ENCODE measurements around the gene TTLL10. TPM values are rescaled to one million over a fixed set of nuclear protein-coding genes. Genes with fewer than 3 reads are reported as not detected.

The TTLL10 gene
- total RNA-seq, 2 experiments from 2014 or later = not detected

GRCh38 chr1:1199141-1199960, 25.7 kb downstream of the TTLL10 start:
- ChIA-PET POLR2A (interaction anchor here (0.6 to 1.8 kb wide), 2 partner anchors 9 to 230 kb away, joined by 4 read pairs; no protein-coding TSS in a partner anchor), CTCF (no interaction called here)

- ChIA-PET POLR2A (interaction anchor here (0.6 to 1.3 kb wide), 2 partner anchors 13 to 229 kb away, joined by 3 to 4 read pairs; no protein-coding TSS in a partner anchor), CTCF (interaction anchor here (0.5 to 0.8 kb wide), 2 partner anchors 78 to 1112 kb away, joined by 3 read pairs; no protein-coding TSS in a partner anchor)
These were observed 26.5 kb downstream of the TTLL10 start for GRCh38 chr1:1199961-1200875.

- CTCF ChIA-PET = interaction anchor here (0.8 kb wide), 1 partner anchor 78 kb away, joined by 3 read pairs; no protein-coding TSS in a partner anchor
- POLR2A ChIA-PET = interaction anchor here (1.3 kb wide), 1 partner anchor 12 kb away, joined by 3 read pairs; no protein-coding TSS in a partner anchor
These were observed 27.5 kb downstream of the TTLL10 start for GRCh38 chr1:1200876-1201810.

GRCh38 chr1:1202831-1203560, 29.3 kb downstream of the TTLL10 start:
- CTCF ChIA-PET = no interaction called here
- POLR2A ChIA-PET = no interaction called here

GRCh38 chr1:1203561-1204424, 30.1 kb downstream of the TTLL10 start:
- POLR2A ChIA-PET = no interaction called here
- CTCF ChIA-PET = no interaction called here

GRCh38 chr1:1204425-1204920, 30.8 kb downstream of the TTLL10 start:
- ChIA-PET CTCF (interaction anchor here (1.0 kb wide), 1 partner anchor 19 kb away, joined by 3 read pairs; no protein-coding TSS in a partner anchor), POLR2A (no interaction called here)

GRCh38 chr1:1204998-1205768, 31.5 kb downstream of the TTLL10 start:
- POLR2A ChIA-PET = interaction anchor here (0.5 kb wide), 1 partner anchor 194 kb away, joined by 3 read pairs; no protein-coding TSS in a partner anchor

GRCh38 chr1:1205769-1206375, 32.2 kb downstream of the TTLL10 start:
- ChIA-PET CTCF (interaction anchor here (1.0 to 1.5 kb wide), 2 partner anchors 20 to 84 kb away, joined by 3 to 6 read pairs; no protein-coding TSS in a partner anchor), POLR2A (interaction anchor here (0.5 to 0.6 kb wide), 2 partner anchors 90 to 195 kb away, joined by 3 read pairs; partner anchors contain the start of gene C1orf159)

More at GRCh38 chr1:1204998-1205768, 31.5 kb downstream of the TTLL10 start:
- CTCF ChIA-PET = interaction anchor here (1.0 to 1.5 kb wide), 2 partner anchors 19 to 83 kb away, joined by 3 to 6 read pairs; no protein-coding TSS in a partner anchor

GRCh38 chr1:1206376-1206965, 32.8 kb downstream of the TTLL10 start, which contains the start of gene TNFRSF18:
Gene TNFRSF18 (minus strand): TSS chr1:1206592. CDS start chr1:1206571, 21 bp downstream.
- ChIA-PET POLR2A (interaction anchor here (0.6 to 1.6 kb wide), 3 partner anchors 25 to 143 kb away, joined by 3 to 5 read pairs (median 4); partner anchors contain the start of genes C1orf159 and SDF4), CTCF (interaction anchor here (1.5 to 2.1 kb wide), 2 partner anchors 84 kb away, joined by 6 to 7 read pairs; no protein-coding TSS in a partner anchor)

GRCh38 chr1:1206966-1207531, 33.4 kb downstream of the TTLL10 start:
- POLR2A ChIA-PET = interaction anchor here (0.6 to 1.6 kb wide), 3 partner anchors 21 to 143 kb away, joined by 3 to 5 read pairs (median 4); partner anchors contain the start of gene SDF4

GRCh38 chr1:1207571-1207892, 33.9 kb downstream of the TTLL10 start:
- ChIA-PET POLR2A (interaction anchor here (0.6 to 1.6 kb wide), 3 partner anchors 20 to 144 kb away, joined by 3 to 5 read pairs (median 4); partner anchors contain the start of gene SDF4), CTCF (interaction anchor here (1.2 to 2.1 kb wide), 2 partner anchors 85 to 174 kb away, joined by 3 to 7 read pairs; no protein-coding TSS in a partner anchor)

More at GRCh38 chr1:1206966-1207531, 33.4 kb downstream of the TTLL10 start:
- CTCF ChIA-PET = interaction anchor here (1.2 to 2.1 kb wide), 2 partner anchors 84 to 174 kb away, joined by 3 to 7 read pairs; no protein-coding TSS in a partner anchor

GRCh38 chr1:1208713-1209433, 35.2 kb downstream of the TTLL10 start:
- ChIA-PET POLR2A (interaction anchor here (0.6 to 1.1 kb wide), 3 partner anchors 9 to 249 kb away, joined by 3 to 5 read pairs (median 3); no protein-coding TSS in a partner anchor), CTCF (interaction anchor here (1.0 to 2.9 kb wide), 3 partner anchors 22 to 86 kb away, joined by 3 to 7 read pairs (median 6); partner anchors contain the start of gene TTLL10)
